Transverse colon (tissue), 4 donors: Measurements from ENCODE around the gene CDKN1C.

Experiments
- CTCF ChIP-seq, 5 experiments: fragments of 200-600 bp in 3 of 5; fragments of 450-650 bp in 2 of 5; sonication (generic) in 3 of 5; IDR thresholded peaks; 1 replicate in 2 of 5; 2 replicates in 3 of 5; pipeline ENCODE4 v1.5.1; 2016 to 2017; ENCODE audit warnings: antibody characterized with exemption in 5 of 5, inconsistent platforms in 3 of 5, mild to moderate bottlenecking in 2 of 5, moderate library complexity in 1 of 5
- EP300 ChIP-seq: sonication (generic); formaldehyde crosslinking; IDR thresholded peaks from one replicate; pipeline ENCODE4 v1.6.1; 2017; ENCODE audit warnings: antibody characterized with exemption, low read depth
- POLR2A ChIP-seq: fragments of 450-650 bp; IDR thresholded peaks from one replicate; pipeline ENCODE4 v1.6.1; 2016; ENCODE audit warnings: antibody characterized with exemption, mild to moderate bottlenecking, moderate library complexity
- POLR2AphosphoS5 ChIP-seq, 3 donors: sonication (generic); formaldehyde crosslinking; IDR thresholded peaks; one replicate each; pipeline ENCODE4 v1.6.1; 2016; ENCODE audit warnings: antibody characterized with exemption in 3 of 3

GRCh38 chr11:2833716-2834502, 51.7 kb downstream of the CDKN1C start:
- TF ChIP-seq POLR2AphosphoS5 (IDR thresholded peaks at IDR 0.05) (no peak), CTCF (IDR thresholded peaks at IDR 0.05) (no peak), POLR2A (no peak), EP300 (no peak)
